GM12865 (cell line): ENCODE data around the gene MKNK1.

Experiments used
- DNase-seq: peaks from one replicate; pipeline ENCODE4 v3.0.0; 2010; ENCODE audit warnings: low read depth
- H3K4me3 ChIP-seq: 2 replicates; pipeline ENCODE4 v1.5.1; 2011; ENCODE audit warnings: mild to moderate bottlenecking, low read depth, low read length, control low read depth
- CTCF ChIP-seq: IDR thresholded peaks from 2 replicates; pipeline ENCODE4 v1.5.1; 2011; ENCODE audit warnings: low read length, control low read depth, low read depth, inconsistent platforms; ENCODE audit not compliant: insufficient read depth; ENCODE audit errors: missing control alignments

The MKNK1 gene

DNA sequence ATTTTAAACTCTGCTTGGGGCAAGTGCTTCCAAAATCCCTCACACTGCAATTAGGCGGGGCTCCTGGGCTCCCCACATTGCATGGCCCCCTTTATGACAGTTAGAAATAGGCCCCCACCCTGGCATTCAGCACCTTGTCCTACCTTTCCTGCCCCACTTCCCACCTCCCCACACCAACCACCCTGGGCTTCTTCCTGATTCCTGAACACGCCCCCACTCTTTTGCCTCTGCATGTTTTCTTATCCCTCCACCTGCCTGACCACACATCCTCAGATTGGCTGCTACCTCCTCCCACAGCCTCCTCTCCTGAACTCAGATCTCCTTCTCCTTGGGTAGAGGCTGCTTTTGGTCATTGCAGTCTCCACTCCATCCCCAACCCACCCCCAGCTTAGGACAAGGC lies 11.0 kb upstream of the MKNK1 start:
- DNase-seq, result no peak

GRCh38 chr1:46614604-46614984 lies 10.5 kb upstream of the MKNK1 start:
- no peak for TF ChIP-seq CTCF
- no peak overlapping the region for H3K4me3 ChIP-seq
- no peak for DNase-seq

More for the DNA sequence above, 11.0 kb upstream of the MKNK1 start:
- no peak for TF ChIP-seq CTCF
- H3K4me3 ChIP-seq, result peak overlapping the region; percentile 90

GRCh38 chr1:46613661-46614603 lies 9.9 kb upstream of the MKNK1 start:
- DNase-seq, result no peak
- no peak for TF ChIP-seq CTCF
- H3K4me3 ChIP-seq, result no peak overlapping the region

DNA sequence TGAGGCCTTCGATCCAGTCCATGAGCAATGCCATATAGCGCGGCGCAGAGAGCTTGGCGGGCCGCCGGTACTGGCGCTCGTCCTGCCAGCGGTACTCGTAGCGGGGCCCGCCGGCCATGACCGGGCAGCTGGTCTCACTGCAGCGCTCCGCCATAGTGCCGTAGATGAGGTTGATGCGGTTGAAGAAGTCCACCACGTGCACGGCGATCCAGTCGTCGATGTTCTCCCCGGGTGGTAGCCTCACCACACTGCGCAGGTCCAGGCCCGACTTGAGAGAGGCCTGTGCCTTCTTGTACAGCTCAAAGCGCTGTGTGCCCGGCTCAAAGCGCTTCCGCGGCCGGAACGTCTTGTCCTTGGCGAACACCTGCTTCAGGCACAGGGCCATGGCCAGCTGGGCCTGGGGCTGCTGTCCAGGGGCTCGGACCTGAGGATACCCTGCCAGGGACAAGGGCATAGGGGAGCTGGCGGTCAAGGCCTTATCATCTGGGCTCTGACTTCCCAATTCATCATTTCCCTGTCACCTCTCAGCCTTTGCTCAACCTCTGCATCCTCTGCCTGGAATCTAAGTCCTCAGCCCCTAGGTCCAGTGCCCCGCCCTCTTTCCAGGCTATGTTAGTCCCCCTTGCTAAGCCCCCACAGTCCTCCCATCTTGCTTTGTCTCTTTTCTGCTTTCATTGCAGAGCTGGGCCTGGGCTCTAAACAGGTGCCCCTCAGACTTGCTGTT lies 9.0 kb upstream of the MKNK1 start:
- DNase-seq, result no peak
- H3K4me3 ChIP-seq, result no peak overlapping the region
- no peak for TF ChIP-seq CTCF

DNA sequence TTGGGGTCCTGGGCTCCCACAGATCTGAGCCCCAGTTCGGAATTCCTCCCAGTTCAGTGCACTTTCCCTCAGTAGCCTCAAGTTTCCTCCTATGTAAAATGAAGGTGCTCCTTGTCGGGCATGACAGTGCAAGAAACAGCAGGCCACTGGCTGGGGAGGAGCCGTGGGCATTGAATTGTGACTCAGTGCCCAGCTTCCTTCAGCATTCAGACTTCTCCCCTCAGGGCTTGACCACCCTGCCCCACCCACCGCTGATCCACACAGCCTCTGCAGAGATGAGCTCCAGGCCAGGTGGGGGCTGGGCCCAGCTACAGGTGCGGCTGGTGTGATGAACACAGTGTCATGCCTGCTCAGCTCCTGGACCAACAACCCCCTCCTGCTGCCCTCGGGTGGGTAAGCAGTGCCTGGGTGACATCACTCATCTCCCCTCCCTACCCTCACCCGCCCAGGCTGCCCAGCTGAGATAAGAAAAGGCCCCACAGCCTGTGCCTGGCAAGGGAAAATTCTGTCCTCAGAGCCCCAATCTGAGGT lies 7.7 kb upstream of the MKNK1 start:
- DNase-seq, result no peak
- no peak overlapping the region for H3K4me3 ChIP-seq
- no peak for TF ChIP-seq CTCF

DNA sequence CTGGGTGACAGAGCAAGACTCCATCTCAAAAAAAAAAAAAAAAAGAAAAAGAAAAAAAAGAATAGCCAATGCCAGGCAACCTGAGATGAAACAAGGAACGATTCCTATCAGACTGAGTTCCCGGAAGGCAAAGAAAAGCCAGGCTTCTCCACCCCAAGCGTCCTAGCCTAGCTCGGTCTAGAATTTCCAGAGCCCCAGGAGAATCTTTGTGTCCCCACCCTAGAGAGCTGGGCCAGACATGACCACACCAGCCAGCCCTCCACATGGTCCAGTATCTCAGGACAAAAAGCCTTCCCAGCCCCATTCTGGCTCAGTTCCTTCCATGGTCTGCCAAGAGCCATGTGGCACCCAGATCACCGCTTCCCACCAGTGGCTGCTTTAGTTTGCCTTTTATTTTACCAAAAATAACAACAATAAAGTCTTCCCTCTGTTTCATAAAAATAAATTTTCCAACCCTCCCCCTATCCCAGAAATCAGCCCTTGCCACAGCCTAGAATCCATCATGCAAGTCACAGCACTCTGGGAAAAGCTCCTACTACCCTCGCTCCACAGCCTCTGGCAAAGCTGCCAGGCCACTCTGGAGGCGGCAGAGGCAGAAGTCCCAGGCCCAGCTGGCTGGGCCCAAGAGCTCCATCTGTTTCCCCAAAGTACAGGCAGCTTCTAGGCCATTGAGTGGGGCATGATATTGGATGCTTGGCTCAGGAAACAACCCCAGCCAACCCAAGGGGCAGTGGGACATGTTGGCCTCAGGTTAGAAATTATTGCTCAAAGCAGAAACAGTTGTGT lies 3.5 kb upstream of the MKNK1 start:
- H3K4me3 ChIP-seq, result no peak overlapping the region
- DNase-seq, result no peak
- no peak for TF ChIP-seq CTCF
